HFFc6 (cell line): ENCODE data around the gene CDADC1. TPM values are rescaled to one million over a fixed set of nuclear protein-coding genes. Genes with fewer than 3 reads are reported as not detected.

ENCODE experiments used
- DNase-seq: peaks from one replicate; pipeline ENCODE4 v3.0.0-alpha.2; 2018
- H3K27ac Mint-ChIP-seq: 2 replicates; pipeline ENCODE4 v1.8.0; 2020; ENCODE audit warnings: mild to moderate bottlenecking, mixed read lengths
- H3K27me3 Mint-ChIP-seq: 2 replicates; pipeline ENCODE4 v1.8.0; 2021; ENCODE audit warnings: mild to moderate bottlenecking, moderate library complexity, mixed read lengths; ENCODE audit not compliant: insufficient read depth
- H3K36me3 Mint-ChIP-seq: 2 replicates; pipeline ENCODE4 v1.8.0; 2021; ENCODE audit warnings: low read depth, mixed read lengths
- H3K4me1 Mint-ChIP-seq: 2 replicates; pipeline ENCODE4 v1.8.0; 2020; ENCODE audit warnings: low read depth, mixed read lengths
- H3K4me3 Mint-ChIP-seq: 2 replicates; pipeline ENCODE4 v1.8.0; 2020; ENCODE audit warnings: mild to moderate bottlenecking, moderate library complexity, mixed read lengths
- H3K9me3 Mint-ChIP-seq: 2 replicates; pipeline ENCODE4 v1.8.0; 2020; ENCODE audit warnings: mild to moderate bottlenecking, mixed read lengths
- total RNA-seq, 6 experiments: library from RNA; stranded (reverse); fragmentation: NEBNext Ultra II Directional; extraction: Animal tissue kit (Norgen Biotek cat#: 25700); gene quantifications; 2 replicates in 1 of 6; 3 replicates in 5 of 6; pipeline ENCODE4 v1.2.3, GENCODE V29; 2021
- TF ChIP-seq, protein P1 (sequence below): fragments of 200-600 bp; sonication (generic); IDR thresholded peaks from 2 replicates; pipeline ENCODE4 v1.5.0; 2021; ENCODE audit warnings: antibody characterized with exemption, mild to moderate bottlenecking

Gene CDADC1
- total RNA-seq, 6 experiments from 2014 or later = 5.3 to 8.7 (median 6.8) TPM

- H3K9me3 Mint-ChIP-seq = no peaks in the 10 kb centered on the region
- TF ChIP-seq, protein P1, sequence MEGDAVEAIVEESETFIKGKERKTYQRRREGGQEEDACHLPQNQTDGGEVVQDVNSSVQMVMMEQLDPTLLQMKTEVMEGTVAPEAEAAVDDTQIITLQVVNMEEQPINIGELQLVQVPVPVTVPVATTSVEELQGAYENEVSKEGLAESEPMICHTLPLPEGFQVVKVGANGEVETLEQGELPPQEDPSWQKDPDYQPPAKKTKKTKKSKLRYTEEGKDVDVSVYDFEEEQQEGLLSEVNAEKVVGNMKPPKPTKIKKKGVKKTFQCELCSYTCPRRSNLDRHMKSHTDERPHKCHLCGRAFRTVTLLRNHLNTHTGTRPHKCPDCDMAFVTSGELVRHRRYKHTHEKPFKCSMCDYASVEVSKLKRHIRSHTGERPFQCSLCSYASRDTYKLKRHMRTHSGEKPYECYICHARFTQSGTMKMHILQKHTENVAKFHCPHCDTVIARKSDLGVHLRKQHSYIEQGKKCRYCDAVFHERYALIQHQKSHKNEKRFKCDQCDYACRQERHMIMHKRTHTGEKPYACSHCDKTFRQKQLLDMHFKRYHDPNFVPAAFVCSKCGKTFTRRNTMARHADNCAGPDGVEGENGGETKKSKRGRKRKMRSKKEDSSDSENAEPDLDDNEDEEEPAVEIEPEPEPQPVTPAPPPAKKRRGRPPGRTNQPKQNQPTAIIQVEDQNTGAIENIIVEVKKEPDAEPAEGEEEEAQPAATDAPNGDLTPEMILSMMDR = no peak
These were observed 34.2 kb upstream of the CDADC1 start for GRCh38 chr13:49213539-49213938.

DNA sequence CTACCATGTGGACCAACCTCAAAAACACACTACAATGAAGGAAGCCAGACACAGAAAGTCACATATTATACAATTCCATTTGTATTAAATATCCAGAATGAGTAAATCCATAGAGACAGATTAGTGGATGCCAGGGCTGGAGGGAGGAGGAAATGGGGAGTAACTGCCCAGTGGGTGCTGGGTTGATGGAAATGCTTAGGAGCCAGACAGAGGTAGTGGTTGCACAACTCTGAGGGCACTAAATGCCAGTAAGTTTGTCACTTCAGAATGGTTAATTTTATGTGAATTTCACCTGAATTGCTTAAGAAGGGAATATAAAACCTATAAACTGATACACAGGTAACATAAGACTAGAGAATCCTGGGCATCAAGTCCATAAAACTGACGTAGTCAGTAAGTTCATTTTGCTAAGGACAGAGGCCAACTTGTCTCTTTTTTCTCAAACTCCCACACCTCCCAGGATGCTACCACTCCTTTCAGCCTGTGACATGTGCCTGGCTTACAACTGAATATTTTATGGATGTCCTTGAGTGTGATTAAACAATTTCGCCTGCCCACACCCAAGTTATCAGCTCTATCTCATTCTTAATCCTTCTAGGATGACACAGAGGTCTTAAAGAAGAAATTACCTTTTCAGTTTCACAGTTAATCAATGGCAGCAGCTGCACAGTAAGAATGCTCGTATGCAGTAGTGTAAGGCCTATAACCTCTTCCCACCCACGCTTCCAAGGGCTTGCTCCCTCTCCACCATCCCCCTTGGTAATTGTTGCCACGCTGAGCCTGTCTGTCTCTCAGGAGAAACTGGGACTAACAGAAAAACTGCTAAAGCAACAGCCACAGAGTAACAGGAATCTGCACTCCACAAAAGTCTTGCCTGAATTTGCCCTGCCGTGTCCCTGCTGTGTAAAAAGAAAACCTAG lies 33.5 kb upstream of the CDADC1 start:
- TF ChIP-seq, protein P1 = no peak
- Mint-ChIP-seq H3K9me3 (no peaks in the 10 kb centered on the region), H3K36me3 (peaks cover 32% of the 10 kb centered on the region), H3K4me1 (peaks cover 36% of the 10 kb centered on the region), H3K27ac (no peak overlapping the region), H3K4me3 (no peak overlapping the region), H3K27me3 (peaks cover 24% of the 10 kb centered on the region)
- no peak for DNase-seq

More at GRCh38 chr13:49213539-49213938, 34.2 kb upstream of the CDADC1 start:
- DNase-seq = no peak
- H3K27ac Mint-ChIP-seq = no peak overlapping the region
- peaks cover 17% of the 10 kb centered on the region for H3K27me3 Mint-ChIP-seq
- H3K4me3 Mint-ChIP-seq = no peak overlapping the region
- peaks cover 28% of the 10 kb centered on the region for H3K4me1 Mint-ChIP-seq
- H3K36me3 Mint-ChIP-seq = peaks cover 32% of the 10 kb centered on the region

DNA sequence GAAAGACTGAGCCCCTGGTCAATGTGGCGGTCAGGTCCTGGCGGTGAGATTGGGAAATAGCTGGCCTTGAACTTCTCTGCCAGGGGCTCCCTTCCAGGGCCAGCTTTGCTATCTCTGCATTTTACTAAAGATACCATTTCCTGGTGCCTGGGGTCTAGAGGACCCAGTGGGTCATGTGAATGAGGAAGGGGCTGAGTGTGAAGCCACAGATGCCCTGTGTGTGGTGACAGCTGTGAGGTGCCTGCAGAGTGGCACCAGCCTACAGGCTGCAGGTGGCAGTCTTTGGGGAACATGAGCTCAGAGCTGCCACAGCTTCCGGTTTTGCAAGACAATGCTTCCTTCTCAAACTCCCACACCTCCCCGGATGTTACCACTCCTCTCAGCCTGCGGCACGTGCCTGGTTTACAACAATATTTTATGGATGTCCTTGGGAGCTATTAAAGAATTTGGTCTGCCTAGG lies 32.8 kb upstream of the CDADC1 start:
- Mint-ChIP-seq H3K4me1 (peaks cover 41% of the 10 kb centered on the region), H3K27ac (no peak overlapping the region), H3K9me3 (no peaks in the 10 kb centered on the region), H3K27me3 (peaks cover 29% of the 10 kb centered on the region), H3K4me3 (no peak overlapping the region), H3K36me3 (peaks cover 28% of the 10 kb centered on the region)
- DNase-seq = no peak
- TF ChIP-seq, protein P1 = no peak

- no peak for DNase-seq
- Mint-ChIP-seq H3K4me3 (no peak overlapping the region), H3K36me3 (peaks cover 18% of the 10 kb centered on the region), H3K27ac (no peak overlapping the region), H3K4me1 (peaks cover 41% of the 10 kb centered on the region), H3K9me3 (peaks cover 2% of the 10 kb centered on the region; the same call in 1 of the 2 replicates), H3K27me3 (peaks cover 34% of the 10 kb centered on the region)
- TF ChIP-seq, protein P1 = no peak
These were observed 31.4 kb upstream of the CDADC1 start for GRCh38 chr13:49216334-49216733.

- peaks cover 12% of the 10 kb centered on the region; the same call in 1 of the 2 replicates for H3K9me3 Mint-ChIP-seq
- DNase-seq = no peak
- TF ChIP-seq, protein P1 = no peak
- H3K4me3 Mint-ChIP-seq = peak overlapping the region; percentile 61
- peaks cover 41% of the 10 kb centered on the region for H3K4me1 Mint-ChIP-seq
- H3K27me3 Mint-ChIP-seq = peaks cover 50% of the 10 kb centered on the region
- peaks cover 13% of the 10 kb centered on the region for H3K36me3 Mint-ChIP-seq
- no peak overlapping the region for H3K27ac Mint-ChIP-seq
These were observed 29.7 kb upstream of the CDADC1 start for GRCh38 chr13:49217962-49218492.
